ENCODE measurements around the gene SHD. TPM values are rescaled to one million over a fixed set of nuclear protein-coding genes. Genes with fewer than 3 reads are reported as not detected.

SHD gene
- total RNA-seq, 4 donors from 2014 or later: 0.41 TPM; not detected in 3

GRCh38 chr19:4303819-4304537 is 24.9 kb downstream of the SHD start:
- Histone ChIP-seq H3K4me1 (no peaks in the 10 kb centered on the region), H3K27me3 (peaks cover 0 to 4% of the 10 kb centered on the region in 2 donors), H3K27ac (no peak overlapping the region), H3K9me3 (no peaks in the 10 kb centered on the region), H3K4me3 (no peak overlapping the region), H3K36me3 (no peaks in the 10 kb centered on the region)
- no peak for TF ChIP-seq CTCF (IDR thresholded peaks at IDR 0.05)
- TF ChIP-seq POLR2A (IDR thresholded peaks at IDR 0.05): no peak
- DNase-seq: no peak
- intact Hi-C loops (cut with DNase I; ENCODE audit: low total_unique reads): no loop called here

GRCh38 chr19:4304538-4305256 is 25.6 kb downstream of the SHD start, which contains the start of gene FSD1:
Gene FSD1 (plus strand): TSS chr19:4304598. CDS start chr19:4304747, 149 bp downstream.
- no peaks in the 10 kb centered on the region for H3K4me1 ChIP-seq
- no peaks in the 10 kb centered on the region for H3K9me3 ChIP-seq
- peaks cover 0 to 4% of the 10 kb centered on the region in 2 donors for H3K27me3 ChIP-seq
- no peak within 1 kb of the TSS for H3K4me3 ChIP-seq
- TF ChIP-seq CTCF (IDR thresholded peaks at IDR 0.05) (no peak), POLR2A (IDR thresholded peaks at IDR 0.05) (no peak)
- H3K27ac ChIP-seq: no peak within 1 kb of the TSS
- intact Hi-C loops (cut with DNase I; ENCODE audit: low total_unique reads): no loop called here
- no peaks in the 10 kb centered on the region for H3K36me3 ChIP-seq
- no peak for DNase-seq

- Histone ChIP-seq H3K27me3 (peaks cover 0 to 4% of the 10 kb centered on the region in 2 donors), H3K27ac (no peak overlapping the region), H3K9me3 (no peaks in the 10 kb centered on the region), H3K36me3 (no peaks in the 10 kb centered on the region), H3K4me3 (no peak overlapping the region), H3K4me1 (no peaks in the 10 kb centered on the region)
- intact Hi-C loops (cut with DNase I; ENCODE audit: low total_unique reads): no loop called here
- TF ChIP-seq POLR2A (IDR thresholded peaks at IDR 0.05) (no peak), CTCF (IDR thresholded peaks at IDR 0.05) (no peak)
- DNase-seq: no peak
Measured at GRCh38 chr19:4305257-4305612, 26.2 kb downstream of the SHD start.

- no peaks in the 10 kb centered on the region for H3K9me3 ChIP-seq
- H3K27ac ChIP-seq: no peak overlapping the region
- no peaks in the 10 kb centered on the region for H3K36me3 ChIP-seq
- no peaks in the 10 kb centered on the region for H3K4me1 ChIP-seq
- DNase-seq: no peak
- no peak overlapping the region for H3K4me3 ChIP-seq
- TF ChIP-seq POLR2A (IDR thresholded peaks at IDR 0.05) (no peak), CTCF (IDR thresholded peaks at IDR 0.05) (no peak)
- peaks cover 0 to 4% of the 10 kb centered on the region in 2 donors for H3K27me3 ChIP-seq
- intact Hi-C loops (cut with DNase I; ENCODE audit: low total_unique reads): no loop called here
Measured at GRCh38 chr19:4305659-4306058, 26.6 kb downstream of the SHD start.

Measured in uterus (tissue), 4 donors.